H9 (cell line): Measurements from ENCODE around the gene DTX2. TPM values are rescaled to one million over a fixed set of nuclear protein-coding genes. Genes with fewer than 3 reads are reported as not detected.
"Not testable (repeated sequence)": the region's sequence is repeated elsewhere in the genome, so short reads cannot be mapped to it uniquely, and the experiment has no call there.

Experiments
- DNase-seq: peaks from one replicate; pipeline ENCODE4 v3.0.0-alpha.2; 2017
- H2AFZ ChIP-seq: one replicate; pipeline ENCODE4 v1.6.1; 2013; ENCODE audit warnings: mild to moderate bottlenecking, low read length, control low read depth, moderate library complexity
- H2AK5ac ChIP-seq: 2 replicates; pipeline ENCODE4 v1.6.1; 2013; ENCODE audit warnings: low read length, control low read depth, mixed read lengths; ENCODE audit not compliant: insufficient read length
- H2BK120ac ChIP-seq: one replicate; pipeline ENCODE4 v1.6.1; 2013; ENCODE audit warnings: low read depth, mild to moderate bottlenecking, low read length, control low read depth, inconsistent platforms; ENCODE audit not compliant: poor library complexity, severe bottlenecking
- H2BK12ac ChIP-seq: 2 replicates; pipeline ENCODE4 v1.6.1; 2013; ENCODE audit warnings: low read length, control low read depth, mixed read lengths, low read depth; ENCODE audit not compliant: insufficient read length
- H2BK15ac ChIP-seq: 2 replicates; pipeline ENCODE4 v1.6.1; 2013; ENCODE audit warnings: low read depth, low read length, control low read depth
- H2BK20ac ChIP-seq: one replicate; pipeline ENCODE4 v1.6.1; 2013; ENCODE audit warnings: low read depth, mild to moderate bottlenecking, low read length, control low read depth, inconsistent platforms; ENCODE audit not compliant: poor library complexity, severe bottlenecking
- H2BK5ac ChIP-seq: 2 replicates; pipeline ENCODE4 v1.6.1; 2013; ENCODE audit warnings: low read length, control low read depth, mixed read lengths; ENCODE audit not compliant: insufficient read length
- H3K14ac ChIP-seq: 2 replicates; pipeline ENCODE4 v1.6.1; 2013; ENCODE audit warnings: low read length, control low read depth; ENCODE audit not compliant: insufficient read depth
- H3K18ac ChIP-seq: 2 replicates; pipeline ENCODE4 v1.6.1; 2013; ENCODE audit warnings: low read depth, mild to moderate bottlenecking, mixed read lengths, low read length, control low read depth; ENCODE audit not compliant: insufficient read length
- H3K23ac ChIP-seq: 2 replicates; pipeline ENCODE4 v1.6.1; 2013; ENCODE audit warnings: low read length, control low read depth, mixed read lengths, low read depth; ENCODE audit not compliant: insufficient read length
- H3K23me2 ChIP-seq: 2 replicates; pipeline ENCODE4 v1.6.1; 2013; ENCODE audit warnings: low read depth, mild to moderate bottlenecking, mixed read lengths, low read length, control low read depth; ENCODE audit not compliant: insufficient read length, poor library complexity, severe bottlenecking
- H3K27ac ChIP-seq: 2 replicates; pipeline ENCODE4 v1.5.1; 2013; ENCODE audit warnings: low read length, control low read depth, mixed read lengths, low read depth; ENCODE audit not compliant: insufficient read length
- H3K27me3 ChIP-seq: 2 replicates; pipeline ENCODE4 v1.6.1; 2013; ENCODE audit warnings: low read length, control low read depth, inconsistent platforms; ENCODE audit not compliant: insufficient read depth
- H3K4ac ChIP-seq: 2 replicates; pipeline ENCODE4 v1.6.1; 2013; ENCODE audit warnings: low read depth, mild to moderate bottlenecking, control low read depth, inconsistent platforms, low read length, moderate library complexity
- H3K4me1 ChIP-seq: 2 replicates; pipeline ENCODE4 v1.6.1; 2013; ENCODE audit warnings: low read length, control low read depth, inconsistent platforms; ENCODE audit not compliant: insufficient read depth
- H3K4me2 ChIP-seq: 2 replicates; pipeline ENCODE4 v1.6.1; 2013; ENCODE audit warnings: low read length, control low read depth, mixed read lengths; ENCODE audit not compliant: insufficient read length, insufficient read depth
- H3K56ac ChIP-seq: 2 replicates; pipeline ENCODE4 v1.6.1; 2013; ENCODE audit warnings: low read depth, mild to moderate bottlenecking, mixed read lengths, low read length, control low read depth; ENCODE audit not compliant: insufficient read length
- H3K79me1 ChIP-seq: 2 replicates; pipeline ENCODE4 v1.6.1; 2013; ENCODE audit warnings: low read depth, mild to moderate bottlenecking, moderate library complexity, low read length, control low read depth, inconsistent platforms; ENCODE audit not compliant: insufficient read depth, poor library complexity, severe bottlenecking
- H3K79me2 ChIP-seq: 2 replicates; pipeline ENCODE4 v1.6.1; 2013; ENCODE audit warnings: low read length, control low read depth, inconsistent platforms; ENCODE audit not compliant: insufficient read depth
- H3K9ac ChIP-seq: 2 replicates; pipeline ENCODE4 v1.6.1; 2013; ENCODE audit warnings: low read length, control low read depth, mixed read lengths; ENCODE audit not compliant: insufficient read length; ENCODE audit errors: extremely low read depth
- H3K9me3 ChIP-seq: one replicate; pipeline ENCODE4 v1.6.1; 2013; ENCODE audit warnings: low read depth, low read length, inconsistent platforms; ENCODE audit not compliant: control insufficient read depth
- H3T11ph ChIP-seq: one replicate; pipeline ENCODE4 v1.6.1; 2013; ENCODE audit warnings: mild to moderate bottlenecking, low read length, control low read depth, inconsistent platforms
- H4K20me1 ChIP-seq: one replicate; pipeline ENCODE4 v1.6.1; 2013; ENCODE audit not compliant: control insufficient read depth, insufficient read length, insufficient read depth
- H4K5ac ChIP-seq: 2 replicates; pipeline ENCODE4 v1.6.1; 2013; ENCODE audit warnings: low read depth, mild to moderate bottlenecking, mixed read lengths, low read length, control low read depth; ENCODE audit not compliant: insufficient read length
- H4K8ac ChIP-seq: replicated peaks from 2 replicates; pipeline ENCODE4 v1.6.1; 2013; ENCODE audit warnings: low read length, control low read depth, mixed read lengths, low read depth; ENCODE audit not compliant: insufficient read length
- H4K91ac ChIP-seq: 2 replicates; pipeline ENCODE4 v1.6.1; 2013; ENCODE audit warnings: low read depth, mild to moderate bottlenecking, moderate library complexity, mixed read lengths, low read length, control low read depth; ENCODE audit not compliant: insufficient read length
- H3K27ac Mint-ChIP-seq, 3 experiments: 2 replicates in 2 of 3; 3 replicates in 1 of 3; pipeline ENCODE4 v1.8.0; 2020 to 2021; ENCODE audit warnings: mixed read lengths in 3 of 3, mild to moderate bottlenecking in 1 of 3, moderate library complexity in 1 of 3
- H3K27me3 Mint-ChIP-seq: 2 replicates; pipeline ENCODE4 v1.8.0; 2021; ENCODE audit warnings: low read depth, mild to moderate bottlenecking, moderate library complexity, mixed read lengths
- H3K36me3 Mint-ChIP-seq, 3 experiments: 2 replicates in 2 of 3; 3 replicates in 1 of 3; pipeline ENCODE4 v1.8.0; 2020 to 2021; ENCODE audit warnings: low read depth in 3 of 3, mixed read lengths in 3 of 3; ENCODE audit not compliant: insufficient read depth in 1 of 3
- H3K4me1 Mint-ChIP-seq, 2 experiments: 2 replicates each; pipeline ENCODE4 v1.8.0; 2020; ENCODE audit warnings: mixed read lengths in 2 of 2
- H3K4me3 Mint-ChIP-seq, 2 experiments: 2 replicates in 1 of 2; 3 replicates in 1 of 2; pipeline ENCODE4 v1.8.0; 2020 to 2021; ENCODE audit warnings: mild to moderate bottlenecking in 2 of 2, mixed read lengths in 2 of 2, moderate library complexity in 1 of 2
- H3K9me3 Mint-ChIP-seq, 2 experiments: 2 replicates in 1 of 2; 3 replicates in 1 of 2; pipeline ENCODE4 v1.8.0; 2020; ENCODE audit warnings: mild to moderate bottlenecking in 2 of 2, mixed read lengths in 2 of 2, moderate library complexity in 1 of 2
- WGBS: extraction: QIAGEN DNeasy Blood & Tissue Kit; methylation state at CpG from one replicate; pipeline ENCODE4 v1.1.7; 2013; ENCODE audit warnings: missing lambda C conversion rate, low lambda C conversion rate, mixed read lengths; ENCODE audit not compliant: insufficient read length; ENCODE audit errors: extremely low coverage; 5-methylcytosine and 5-hydroxymethylcytosine counted together
- total RNA-seq: library from RNA; stranded (reverse); gene quantifications from 2 replicates; pipeline ENCODE4 v1.2.1, GENCODE V29; 2021

DTX2 gene
- total RNA-seq, 1 experiment from 2014 or later, result 48.8 TPM

- not testable (repeated sequence) for H3T11ph ChIP-seq, H3K27me3 ChIP-seq, H3K9me3 Mint-ChIP-seq, H2BK12ac ChIP-seq, H3K23ac ChIP-seq, H3K4me3 Mint-ChIP-seq, H3K4me1 ChIP-seq, H3K27ac ChIP-seq, H3K4me2 ChIP-seq, DNase-seq, H3K9ac ChIP-seq, H3K9me3 ChIP-seq, H4K8ac ChIP-seq, H2BK20ac ChIP-seq, H2BK5ac ChIP-seq, H4K5ac ChIP-seq, H3K56ac ChIP-seq, H2AK5ac ChIP-seq, H3K23me2 ChIP-seq, H2BK15ac ChIP-seq, H4K91ac ChIP-seq, H3K27ac Mint-ChIP-seq, H3K14ac ChIP-seq, H3K4me1 Mint-ChIP-seq, H3K27me3 Mint-ChIP-seq, H3K18ac ChIP-seq, H2AFZ ChIP-seq, H2BK120ac ChIP-seq, H3K4ac ChIP-seq, H3K79me2 ChIP-seq, H4K20me1 ChIP-seq, H3K79me1 ChIP-seq
- no CpG with 5 or more reads among the region's 12 CpGs for WGBS
- H3K36me3 Mint-ChIP-seq, result peaks cover 10 to 18% (median 15%) of the 10 kb centered on the region in 3 experiments; a peak in 6 of 7 replicates
Observed at GRCh38 chr7:76484456-76484855, 22.9 kb downstream of the DTX2 start.

- H3T11ph ChIP-seq, H3K23ac ChIP-seq, H3K79me2 ChIP-seq, H2AFZ ChIP-seq, H3K18ac ChIP-seq, H3K27me3 Mint-ChIP-seq, H3K23me2 ChIP-seq, H3K4me3 Mint-ChIP-seq, H2BK12ac ChIP-seq, H3K4ac ChIP-seq, H2AK5ac ChIP-seq, H3K79me1 ChIP-seq, H3K9ac ChIP-seq, H4K8ac ChIP-seq, H2BK20ac ChIP-seq, H3K9me3 Mint-ChIP-seq, H3K27ac ChIP-seq, H3K14ac ChIP-seq, H4K91ac ChIP-seq, H2BK120ac ChIP-seq, H4K20me1 ChIP-seq, H3K4me2 ChIP-seq, H2BK5ac ChIP-seq, H3K27ac Mint-ChIP-seq, H2BK15ac ChIP-seq, H3K9me3 ChIP-seq, H3K56ac ChIP-seq, H3K4me1 ChIP-seq, DNase-seq, H3K4me1 Mint-ChIP-seq, H4K5ac ChIP-seq, H3K27me3 ChIP-seq: not testable (repeated sequence)
- WGBS, result no CpG with 5 or more reads among the region's 20 CpGs
- peaks cover 10 to 18% (median 15%) of the 10 kb centered on the region in 3 experiments; a peak in 6 of 7 replicates for H3K36me3 Mint-ChIP-seq
Observed at GRCh38 chr7:76485822-76486610, 24.5 kb downstream of the DTX2 start.
